Hepatocyte (in vitro differentiated cells): Measurements from ENCODE around the gene TOM1L1. TPM values are rescaled to one million over a fixed set of nuclear protein-coding genes. Genes with fewer than 3 reads are reported as not detected.

Experiments used
- DNase-seq: peaks from one replicate; pipeline ENCODE4 v3.0.0-alpha.2; 2016; ENCODE audit warnings: low spot score
- H2AFZ ChIP-seq: fragments of 200-600 bp; sonication (generic); 2 replicates; pipeline ENCODE4 v1.6.0; 2016; ENCODE audit warnings: antibody characterized with exemption, mild to moderate bottlenecking
- H3K27ac ChIP-seq: fragments of 200-600 bp; sonication (generic); 2 replicates; pipeline ENCODE4 v1.5.1; 2016; ENCODE audit warnings: mild to moderate bottlenecking
- H3K27me3 ChIP-seq: fragments of 200-600 bp; sonication (generic); 2 replicates; pipeline ENCODE4 v1.6.1; 2016
- H3K36me3 ChIP-seq: fragments of 200-600 bp; sonication (generic); replicated peaks from 2 replicates; pipeline ENCODE4 v1.5.1; 2016; ENCODE audit warnings: low read depth; ENCODE audit not compliant: insufficient read depth
- H3K4me1 ChIP-seq: fragments of 200-600 bp; sonication (generic); 2 replicates; pipeline ENCODE4 v1.5.1; 2016; ENCODE audit warnings: mild to moderate bottlenecking, moderate library complexity; ENCODE audit not compliant: insufficient read depth
- H3K4me2 ChIP-seq: fragments of 200-600 bp; sonication (generic); 2 replicates; pipeline ENCODE4 v1.6.0; 2016
- H3K4me3 ChIP-seq: fragments of 200-600 bp; sonication (generic); 2 replicates; pipeline ENCODE4 v1.5.1; 2016; ENCODE audit warnings: mild to moderate bottlenecking
- H3K79me2 ChIP-seq: fragments of 200-600 bp; sonication (generic); 2 replicates; pipeline ENCODE4 v1.6.0; 2017; ENCODE audit warnings: mild to moderate bottlenecking
- H3K9me2 ChIP-seq: fragments of 200-600 bp; sonication (generic); replicated peaks from 2 replicates; pipeline ENCODE4 v1.6.0; 2017; ENCODE audit warnings: mild to moderate bottlenecking; ENCODE audit not compliant: insufficient read depth
- H3K9me3 ChIP-seq: fragments of 200-600 bp; sonication (generic); 2 replicates; pipeline ENCODE4 v1.5.1; 2016; ENCODE audit warnings: low read depth, mild to moderate bottlenecking
- H4K20me1 ChIP-seq: fragments of 200-600 bp; sonication (generic); 2 replicates; pipeline ENCODE4 v1.6.0; 2016; ENCODE audit warnings: mild to moderate bottlenecking; ENCODE audit not compliant: insufficient read depth, poor library complexity, severe bottlenecking
- EZH2 ChIP-seq: fragments of 200-600 bp; sonication (generic); IDR thresholded peaks from 2 replicates; pipeline ENCODE4 v1.6.1; 2016; ENCODE audit warnings: antibody characterized with exemption, mild to moderate bottlenecking, borderline replicate concordance
- EZH2phosphoT487 ChIP-seq: fragments of 200-600 bp; sonication (generic); IDR thresholded peaks from one replicate; pipeline ENCODE4 v1.6.1; 2018; ENCODE audit warnings: antibody characterized with exemption, mild to moderate bottlenecking, low read depth, moderate library complexity; ENCODE audit not compliant: unreplicated experiment, severe bottlenecking
- WGBS: methylation state at CpG from one replicate; pipeline ENCODE4 v1.1.6; 2016; ENCODE audit warnings: low lambda C conversion rate; ENCODE audit errors: missing lambda C conversion rate; 5-methylcytosine and 5-hydroxymethylcytosine counted together
- polyA plus RNA-seq: library from polyadenylated mRNA; unstranded; fragments of >200 nt; fragmentation: Nextera tagmentation; extraction: Ambion mirVana; gene quantifications from 2 replicates; pipeline ENCODE4 v1.2.1, GENCODE V29; 2016
- total RNA-seq: library from RNA; depleted of rRNA; stranded (reverse); fragments of >200 nt; gene quantifications from 2 replicates; pipeline ENCODE4 v1.2.3, GENCODE V29; 2014
- TF ChIP-seq, protein P1 (sequence below): fragments of 200-600 bp; sonication (generic); IDR thresholded peaks from 2 replicates; pipeline ENCODE4 v1.5.1; 2016; ENCODE audit warnings: antibody characterized with exemption, mild to moderate bottlenecking; ENCODE audit not compliant: poor library complexity

The TOM1L1 gene
- total and polyA plus RNA-seq, 2 experiments from 2014 or later, result 36.9 to 56.0 TPM

DNA sequence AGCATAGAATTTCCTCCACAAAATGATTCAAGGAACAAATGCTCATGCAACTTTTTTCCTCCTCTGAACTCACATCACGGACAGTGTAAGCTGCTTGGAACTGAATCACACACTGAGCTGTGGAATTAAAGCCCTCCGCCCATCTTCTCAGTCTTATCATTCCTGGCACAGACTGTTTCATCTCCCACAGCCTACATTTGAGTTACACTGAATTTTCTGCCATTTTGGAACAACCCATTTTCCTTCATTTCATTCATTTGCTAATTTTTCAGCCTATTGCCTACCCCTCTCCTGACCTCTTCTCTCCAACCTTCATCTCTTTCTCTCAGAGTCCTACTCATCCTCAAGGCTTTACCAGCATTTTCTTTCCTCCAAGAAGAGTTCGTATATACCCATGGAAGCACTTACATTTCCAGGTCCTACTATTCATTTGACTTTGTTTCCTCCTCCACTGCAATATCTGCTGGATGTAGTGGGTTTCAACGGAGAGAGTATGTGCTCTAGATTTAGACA is 39.1 kb upstream of the TOM1L1 start:
- Histone ChIP-seq H4K20me1 (no peaks in the 10 kb centered on the region), H3K36me3 (no peaks in the 10 kb centered on the region), H3K79me2 (no peaks in the 10 kb centered on the region), H2AFZ (no peak overlapping the region), H3K27me3 (no peaks in the 10 kb centered on the region), H3K4me1 (peaks cover 3% of the 10 kb centered on the region), H3K4me2 (no peak overlapping the region), H3K9me2 (no peaks in the 10 kb centered on the region), H3K27ac (no peak overlapping the region), H3K4me3 (no peak overlapping the region), H3K9me3 (no peaks in the 10 kb centered on the region)
- WGBS, result 46% methylated on average over 4 of the region's 4 CpGs
- TF ChIP-seq, protein P1, sequence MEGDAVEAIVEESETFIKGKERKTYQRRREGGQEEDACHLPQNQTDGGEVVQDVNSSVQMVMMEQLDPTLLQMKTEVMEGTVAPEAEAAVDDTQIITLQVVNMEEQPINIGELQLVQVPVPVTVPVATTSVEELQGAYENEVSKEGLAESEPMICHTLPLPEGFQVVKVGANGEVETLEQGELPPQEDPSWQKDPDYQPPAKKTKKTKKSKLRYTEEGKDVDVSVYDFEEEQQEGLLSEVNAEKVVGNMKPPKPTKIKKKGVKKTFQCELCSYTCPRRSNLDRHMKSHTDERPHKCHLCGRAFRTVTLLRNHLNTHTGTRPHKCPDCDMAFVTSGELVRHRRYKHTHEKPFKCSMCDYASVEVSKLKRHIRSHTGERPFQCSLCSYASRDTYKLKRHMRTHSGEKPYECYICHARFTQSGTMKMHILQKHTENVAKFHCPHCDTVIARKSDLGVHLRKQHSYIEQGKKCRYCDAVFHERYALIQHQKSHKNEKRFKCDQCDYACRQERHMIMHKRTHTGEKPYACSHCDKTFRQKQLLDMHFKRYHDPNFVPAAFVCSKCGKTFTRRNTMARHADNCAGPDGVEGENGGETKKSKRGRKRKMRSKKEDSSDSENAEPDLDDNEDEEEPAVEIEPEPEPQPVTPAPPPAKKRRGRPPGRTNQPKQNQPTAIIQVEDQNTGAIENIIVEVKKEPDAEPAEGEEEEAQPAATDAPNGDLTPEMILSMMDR, result no peak
- no peak for TF ChIP-seq EZH2phosphoT487
- no peak for TF ChIP-seq EZH2
- no peak for DNase-seq

DNA sequence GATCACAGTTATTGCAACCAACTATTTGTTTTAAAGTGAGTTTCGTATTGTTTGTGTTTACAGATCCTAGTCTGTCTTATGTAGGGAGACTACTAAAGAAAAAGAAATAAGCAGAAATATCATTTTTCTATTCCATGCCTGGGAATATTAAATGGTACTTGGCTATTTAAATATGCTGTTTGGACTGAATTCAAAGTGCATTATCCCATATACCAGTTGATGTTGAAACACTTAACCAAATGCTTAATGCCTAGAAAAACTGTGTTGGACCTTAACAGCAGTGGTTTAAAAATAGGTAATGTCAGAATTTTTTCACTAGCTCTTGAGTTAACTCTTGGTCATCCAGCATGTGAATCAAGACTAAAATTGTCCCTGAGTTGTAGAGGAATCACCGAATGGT is 37.5 kb upstream of the TOM1L1 start:
- 50% methylated on average over 2 of the region's 2 CpGs for WGBS
- H3K4me1 ChIP-seq, result peaks cover 3% of the 10 kb centered on the region
- H3K27me3 ChIP-seq, result no peaks in the 10 kb centered on the region

DNA sequence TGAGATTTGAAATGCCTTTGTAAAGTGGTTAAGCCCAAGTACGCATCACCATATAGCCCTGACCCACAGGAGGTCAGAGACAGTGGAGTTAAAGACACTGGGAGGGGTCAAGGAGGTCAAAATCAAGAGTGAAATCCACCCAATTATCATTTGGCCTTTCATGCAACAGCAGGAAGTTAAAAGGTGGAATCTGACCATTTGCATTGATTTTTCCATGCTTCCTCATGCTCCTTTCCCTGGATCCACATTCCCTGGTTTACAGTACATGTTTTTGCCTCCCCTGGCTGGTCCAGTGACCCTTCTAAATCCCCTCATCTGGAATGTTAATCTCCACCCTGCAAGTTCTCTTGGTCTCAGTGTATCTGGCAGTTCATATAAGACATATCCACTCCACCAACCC is 36.6 kb upstream of the TOM1L1 start:
- no peaks in the 10 kb centered on the region for H3K79me2 ChIP-seq
- no peaks in the 10 kb centered on the region for H3K36me3 ChIP-seq
- DNase-seq, result no peak
- no peak overlapping the region for H3K27ac ChIP-seq
- TF ChIP-seq, protein P1, result no peak
- no peak for TF ChIP-seq EZH2
- no peak for TF ChIP-seq EZH2phosphoT487
- H3K4me1 ChIP-seq, result peaks cover 3% of the 10 kb centered on the region
- no peaks in the 10 kb centered on the region for H3K27me3 ChIP-seq
- H3K9me3 ChIP-seq, result no peaks in the 10 kb centered on the region
- H3K4me2 ChIP-seq, result no peak overlapping the region
- H3K9me2 ChIP-seq, result no peaks in the 10 kb centered on the region
- no peaks in the 10 kb centered on the region for H4K20me1 ChIP-seq
- WGBS, result 88% methylated on average over 1 of the region's 1 CpG
- no peak overlapping the region for H2AFZ ChIP-seq
- H3K4me3 ChIP-seq, result no peak overlapping the region

More for the DNA sequence above, 37.5 kb upstream of the TOM1L1 start:
- no peaks in the 10 kb centered on the region for H3K79me2 ChIP-seq
- no peak overlapping the region for H3K4me3 ChIP-seq
- DNase-seq, result no peak
- H2AFZ ChIP-seq, result no peak overlapping the region
- H3K36me3 ChIP-seq, result no peaks in the 10 kb centered on the region
- TF ChIP-seq EZH2phosphoT487 (no peak), EZH2 (no peak)
- TF ChIP-seq, protein P1, result no peak
- H3K9me3 ChIP-seq, result no peaks in the 10 kb centered on the region
- no peaks in the 10 kb centered on the region for H4K20me1 ChIP-seq
- no peak overlapping the region for H3K27ac ChIP-seq
- no peaks in the 10 kb centered on the region for H3K9me2 ChIP-seq
- no peak overlapping the region for H3K4me2 ChIP-seq
